K562 (cell line): ENCODE results near the gene COLEC12. TPM values are rescaled to one million over a fixed set of nuclear protein-coding genes. Genes with fewer than 3 reads are reported as not detected.

ENCODE experiments used
- BMI1 ChIP-seq: fragments of 150-350 bp; IDR thresholded peaks from 2 replicates; pipeline ENCODE4 v1.6.1; 2014; ENCODE audit warnings: low read length
- BRCA1 ChIP-seq, 2 experiments: fragments of 450-650 bp in 1 of 2; sonication (generic) in 1 of 2; formaldehyde crosslinking in 1 of 2; IDR thresholded peaks; 2 replicates each; pipeline versions ENCODE4 v1.5.0 to v1.6.1; 2017 to 2020; ENCODE audit warnings: mild to moderate bottlenecking in 1 of 2, missing genetic modification reagents in 1 of 2
- HDAC8 ChIP-seq: fragments of 450-650 bp; IDR thresholded peaks from 2 replicates; pipeline ENCODE4 v1.6.1; 2016; ENCODE audit warnings: mild to moderate bottlenecking, missing genetic modification characterization, moderate library complexity, missing compliant biosample characterization
- KAT7 ChIP-seq: sonication (generic); formaldehyde crosslinking; IDR thresholded peaks from 2 replicates; pipeline ENCODE4 v1.8.0; 2022; ENCODE audit warnings: missing genetic modification reagents, mild to moderate bottlenecking, borderline replicate concordance
- KLF13 ChIP-seq: fragments of 450-650 bp; IDR thresholded peaks from 2 replicates; pipeline ENCODE4 v1.6.1; 2016; ENCODE audit warnings: missing genetic modification characterization, low read depth, mild to moderate bottlenecking, missing compliant biosample characterization, moderate library complexity, borderline replicate concordance
- MTA1 ChIP-seq: fragments of 450-650 bp; IDR thresholded peaks from 2 replicates; pipeline ENCODE4 v1.6.1; 2017; ENCODE audit warnings: borderline replicate concordance
- NEUROD1 ChIP-seq: fragments of 150-350 bp; IDR thresholded peaks from 2 replicates; pipeline ENCODE4 v1.6.1; 2014; ENCODE audit warnings: borderline replicate concordance, low read length, low read depth; ENCODE audit not compliant: partially characterized antibody
- NFIX ChIP-seq: fragments of 250-450 bp; sonication (Bioruptor Pico); IDR thresholded peaks from 2 replicates; pipeline ENCODE4 v1.4.0; 2020; ENCODE audit warnings: low read depth, mild to moderate bottlenecking, moderate library complexity
- NFRKB ChIP-seq: fragments of 450-650 bp; IDR thresholded peaks from 2 replicates; pipeline ENCODE4 v1.6.1; 2016; ENCODE audit warnings: low read depth
- PCBP1 ChIP-seq: fragments of 200-400 bp; formaldehyde crosslinking; IDR thresholded peaks from 2 replicates; pipeline ENCODE4 v1.6.1; 2018; ENCODE audit warnings: mild to moderate bottlenecking, low read depth, low read length; ENCODE audit not compliant: poor library complexity, severe bottlenecking
- POLR2B ChIP-seq: fragments of 450-650 bp; IDR thresholded peaks from 2 replicates; pipeline ENCODE4 v1.6.1; 2018; ENCODE audit warnings: low read depth; ENCODE audit not compliant: partially characterized antibody
- PYGO2 ChIP-seq: fragments of 450-650 bp; IDR thresholded peaks from 2 replicates; pipeline ENCODE4 v1.6.1; 2016; ENCODE audit warnings: mild to moderate bottlenecking, missing genetic modification characterization, moderate library complexity, missing compliant biosample characterization
- RFX1 ChIP-seq: fragments of 450-650 bp; IDR thresholded peaks from 2 replicates; pipeline ENCODE4 v1.6.1; 2016; ENCODE audit warnings: mild to moderate bottlenecking, moderate library complexity
- RREB1 ChIP-seq: fragments of 250-450 bp; sonication (Bioruptor Pico); IDR thresholded peaks from 2 replicates; pipeline ENCODE4 v1.4.0; 2020
- STAT5B ChIP-seq: fragments of 250-450 bp; sonication (Bioruptor Pico); IDR thresholded peaks from 2 replicates; pipeline ENCODE4 v1.8.0; 2021; ENCODE audit warnings: mild to moderate bottlenecking, inconsistent platforms
- TCF3 ChIP-seq: sonication (generic); formaldehyde crosslinking; IDR thresholded peaks from 2 replicates; pipeline ENCODE4 v1.4.0; 2020; ENCODE audit warnings: mild to moderate bottlenecking, missing genetic modification reagents
- TCFL5 ChIP-seq: fragments of 250-450 bp; sonication (Bioruptor Pico); conservative IDR thresholded peaks from 2 replicates; pipeline ENCODE4 v1.6.1; 2021; ENCODE audit warnings: mild to moderate bottlenecking, moderate library complexity, matching md5 sums
- TEAD4 ChIP-seq, 2 experiments: sonication (generic) in 1 of 2; formaldehyde crosslinking in 1 of 2; IDR thresholded peaks; 2 replicates each; pipeline versions ENCODE4 v1.6.1 to v1.8.0; 2012 to 2022; ENCODE audit warnings: borderline replicate concordance in 1 of 2, inconsistent platforms in 1 of 2, low read length in 1 of 2, mild to moderate bottlenecking in 1 of 2, missing genetic modification reagents in 1 of 2
- TGIF2 ChIP-seq: sonication (generic); formaldehyde crosslinking; IDR thresholded peaks from 2 replicates; pipeline ENCODE4 v1.8.1; 2022; ENCODE audit warnings: mild to moderate bottlenecking, missing genetic modification reagents, moderate library complexity
- ZNF347 ChIP-seq: fragments of 450-650 bp; formaldehyde crosslinking; IDR thresholded peaks from 2 replicates; pipeline ENCODE4 v1.4.0; 2020; ENCODE audit warnings: low read depth, mild to moderate bottlenecking, moderate library complexity
- polyA plus RNA-seq, 8 experiments: library from polyadenylated mRNA; depleted of rRNA in 4 of 8; stranded (reverse) in 5 of 8; unstranded in 3 of 8; fragments of >200 nt; fragmentation: Nextera tagmentation in 2 of 8; fragmentation: Illumina TruSeq in 1 of 8; extraction: Ambion mirVana in 2 of 8; extraction: Trizol in 1 of 8; gene quantifications; 2 replicates each; pipeline versions ENCODE4 v1.2.1 to v1.2.3, GENCODE V29; 2011 to 2014; ENCODE audit warnings: inconsistent platforms in 1 of 8, missing spikeins in 1 of 8
- total RNA-seq, 7 experiments: library from RNA; depleted of rRNA in 6 of 7; stranded (reverse); fragments of >200 nt in 6 of 7; fragmentation: Illumina TruSeq in 2 of 7; extraction: Trizol in 2 of 7; gene quantifications; 2 replicates each; pipeline versions ENCODE4 v1.2.1 to v1.2.3, GENCODE V29; 2011 to 2021; ENCODE audit warnings: low replicate concordance in 1 of 7
- TF ChIP-seq, protein P1 (sequence below): fragments of 250-450 bp; sonication (Bioruptor Pico); IDR thresholded peaks from 2 replicates; pipeline ENCODE4 v1.5.0; 2021

COLEC12 gene
- total and polyA plus RNA-seq, 9 of the 15 experiments (the other 6 are each of a cell fraction or from before 2014, with no cell fraction given), result 0.04 TPM; not detected in 8

DNA sequence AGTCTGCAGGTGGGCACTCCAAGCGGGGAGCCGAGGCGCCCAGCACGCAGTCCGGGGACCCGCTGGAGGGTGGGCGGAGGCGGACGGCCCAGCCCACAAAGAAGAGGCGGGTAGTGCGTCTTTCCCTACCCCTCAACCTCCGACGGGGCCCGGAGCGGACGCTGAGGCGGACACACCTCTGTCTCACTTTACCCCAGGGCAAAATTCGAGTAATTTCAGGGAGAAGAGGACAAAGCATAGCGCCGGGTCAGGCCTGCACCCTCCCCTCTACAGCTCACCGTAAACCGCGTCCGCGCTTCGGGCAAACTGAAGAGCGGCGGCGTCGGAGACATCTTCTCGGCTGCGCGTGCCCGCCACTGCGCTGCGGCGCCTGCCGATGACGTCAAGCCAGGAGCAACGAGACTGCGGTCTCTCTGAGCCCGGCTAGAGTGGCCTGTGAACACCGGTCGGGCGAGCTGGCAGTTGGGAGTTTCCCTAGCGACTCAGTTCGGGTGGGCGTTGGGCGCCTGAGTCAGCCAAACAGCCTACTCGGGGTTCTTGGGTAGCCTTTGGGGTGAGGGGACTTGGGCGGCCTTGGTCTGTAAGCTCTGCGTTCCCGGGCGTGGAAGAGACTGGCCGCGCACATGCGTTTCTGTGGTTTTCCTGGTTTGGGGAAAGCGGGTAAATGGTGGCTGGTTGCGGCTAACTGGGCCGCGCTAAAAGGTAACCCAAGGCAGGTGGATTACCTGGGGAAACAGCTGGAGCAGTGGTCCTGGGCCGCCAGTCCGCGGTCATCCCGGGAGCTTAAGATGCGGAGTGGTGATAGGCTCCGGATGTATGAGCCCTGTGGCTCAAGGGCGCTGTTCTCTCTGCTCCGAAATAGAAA is 232.6 kb downstream of the COLEC12 start, which contains the start of gene THOC1 (continued):
- peak; percentile 99 for TF ChIP-seq KAT7 (CRISPR knock-in tag)
- TF ChIP-seq, protein P1, sequence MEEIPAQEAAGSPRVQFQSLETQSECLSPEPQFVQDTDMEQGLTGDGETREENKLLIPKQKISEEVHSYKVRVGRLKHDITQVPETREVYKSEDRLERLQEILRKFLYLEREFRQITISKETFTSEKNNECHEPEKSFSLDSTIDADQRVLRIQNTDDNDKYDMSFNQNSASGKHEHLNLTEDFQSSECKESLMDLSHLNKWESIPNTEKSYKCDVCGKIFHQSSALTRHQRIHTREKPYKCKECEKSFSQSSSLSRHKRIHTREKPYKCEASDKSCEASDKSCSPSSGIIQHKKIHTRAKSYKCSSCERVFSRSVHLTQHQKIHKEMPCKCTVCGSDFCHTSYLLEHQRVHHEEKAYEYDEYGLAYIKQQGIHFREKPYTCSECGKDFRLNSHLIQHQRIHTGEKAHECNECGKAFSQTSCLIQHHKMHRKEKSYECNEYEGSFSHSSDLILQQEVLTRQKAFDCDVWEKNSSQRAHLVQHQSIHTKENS (CRISPR knock-in tag), result no peak
- TF ChIP-seq POLR2B, result peak; percentile 94
- TF ChIP-seq KLF13 (tag), result peak; percentile 57; the same call in 1 of the 2 replicates
- TF ChIP-seq MTA1, result peak; percentile 99
- no peak; the same call in none of the 2 replicates for TF ChIP-seq TEAD4 (IDR thresholded peaks at IDR 0.05; ENCODE audit: low read length)
- 0 out of 2 replicates have a peak, but pooled peaks have one; percentile 18 for TF ChIP-seq TEAD4 (CRISPR knock-in tag; IDR thresholded peaks at IDR 0.05; ENCODE audit: borderline replicate concordance)
- TF ChIP-seq BMI1, result no peak; the same call in 1 of the 2 replicates
- 0 out of 2 replicates have a peak, but pooled peaks have one; percentile 26 for TF ChIP-seq PYGO2
- TF ChIP-seq NFIX, result no peak
- peak; percentile 44 for TF ChIP-seq TCF3 (CRISPR knock-in tag)
- TF ChIP-seq RFX1, result peak; percentile 76
- peak; percentile 81 for TF ChIP-seq NEUROD1
- no peak for TF ChIP-seq HDAC8 (tag)
- peak; percentile 66 for TF ChIP-seq PCBP1
- peak; percentile 85; the same call in 1 of the 2 replicates for TF ChIP-seq RREB1 (CRISPR knock-in tag)
- TF ChIP-seq ZNF347, result no peak
- peak; percentile 91 for TF ChIP-seq NFRKB
- TF ChIP-seq TGIF2, result no peak; the same call in 1 of the 2 replicates
- TF ChIP-seq BRCA1 (IDR thresholded peaks at IDR 0.05), result no peak
- TF ChIP-seq BRCA1 (CRISPR knock-in tag; IDR thresholded peaks at IDR 0.05), result peak; percentile 98
- no peak for TF ChIP-seq TCFL5 (CRISPR knock-in tag)
- no peak for TF ChIP-seq STAT5B (CRISPR knock-in tag)
